Measurements from ENCODE around the gene DPP10.

DNA sequence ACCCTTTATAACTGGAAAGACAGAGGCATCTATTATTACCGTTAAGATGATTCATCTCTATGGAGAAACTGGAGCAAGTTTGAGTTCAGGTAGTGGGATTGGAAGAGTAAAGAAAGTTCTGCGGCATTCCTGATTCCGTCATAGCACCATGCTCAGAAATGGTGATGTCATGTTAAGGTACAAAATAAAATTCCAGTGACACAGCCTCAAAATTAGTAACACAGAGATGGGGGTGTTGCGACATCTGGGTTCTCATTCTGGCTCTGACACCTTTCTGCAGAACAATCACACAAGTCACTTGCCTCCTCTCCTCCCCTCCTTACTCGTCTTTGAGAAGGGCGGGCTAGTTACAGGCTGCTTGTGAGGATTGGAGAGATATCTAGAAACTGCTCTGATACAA lies 105.7 kb downstream of the DPP10 start:
- TF ChIP-seq POLR2AphosphoS5 (IDR thresholded peaks at IDR 0.05; ENCODE audit: low read depth, low read length) (no peak), POLR2A (IDR thresholded peaks at IDR 0.05; ENCODE audit: low read depth, low read length) (no peak), TAF1 (IDR thresholded peaks at IDR 0.05; ENCODE audit: borderline replicate concordance, low read depth, low read length) (no peak)
